Muscle of back (tissue), 11 donors: Measurements from ENCODE around the gene KRT222. TPM values are rescaled to one million over a fixed set of nuclear protein-coding genes. Genes with fewer than 3 reads are reported as not detected.

Experiments used
- DNase-seq, 3 donors: peaks; one replicate each; pipeline versions ENCODE4 v3.0.0 to v3.0.0-alpha.2; 2013
- polyA plus RNA-seq, 10 donors: library from polyadenylated mRNA; unstranded; fragments of 120-200 nt; gene quantifications; one replicate each; pipeline ENCODE4 v1.2.1, GENCODE V29; 2013; ENCODE audit not compliant: insufficient read length in 10 of 10

Gene KRT222
- polyA plus RNA-seq, 10 donors = 0.07 to 0.67 (median 0.23) TPM; not detected in 1

- no peak for DNase-seq
Observed at GRCh38 chr17:40659911-40660310, 5.1 kb downstream of the KRT222 start.

GRCh38 chr17:40658396-40658795 lies 6.6 kb downstream of the KRT222 start:
- no peak for DNase-seq

- no peak for DNase-seq
Observed at GRCh38 chr17:40651939-40652338, 13.0 kb downstream of the KRT222 start.

- DNase-seq = peak in 1 of 3 donors; percentile 2
Observed at GRCh38 chr17:40648384-40648968, 16.5 kb downstream of the KRT222 start.

GRCh38 chr17:40647624-40648383 lies 17.2 kb downstream of the KRT222 start, which contains the start of gene SMARCE1:
SMARCE1 (minus strand) TSS chr17:40647818; CDS start chr17:40645802, 2,016 bp downstream.
- DNase-seq = peak; percentile 83 to 96 (median 84)

- peak in 2 of 3 donors; percentile 12 to 18 for DNase-seq
Observed at GRCh38 chr17:40646791-40647623, 18.0 kb downstream of the KRT222 start.

- no peak for DNase-seq
Observed at GRCh38 chr17:40645943-40646342, 19.0 kb downstream of the KRT222 start.

- DNase-seq = no peak
Observed at GRCh38 chr17:40645291-40645690, 19.7 kb downstream of the KRT222 start.

GRCh38 chr17:40637931-40638330 lies 27.0 kb downstream of the KRT222 start:
- DNase-seq = no peak

GRCh38 chr17:40633871-40634270 lies 31.1 kb downstream of the KRT222 start:
- DNase-seq = no peak

GRCh38 chr17:40632216-40632615 lies 32.8 kb downstream of the KRT222 start:
- DNase-seq = peak in 1 of 3 donors; percentile 31

- no peak for DNase-seq
Observed at GRCh38 chr17:40629842-40630241, 35.1 kb downstream of the KRT222 start.

- DNase-seq = no peak
Observed at GRCh38 chr17:40625311-40625710, 39.7 kb downstream of the KRT222 start.

- no peak for DNase-seq
Observed at GRCh38 chr17:40623419-40624210, 41.4 kb downstream of the KRT222 start.

- no peak for DNase-seq
Observed at GRCh38 chr17:40622509-40622928, 42.5 kb downstream of the KRT222 start.

- DNase-seq = no peak
Observed at GRCh38 chr17:40621578-40621977, 43.4 kb downstream of the KRT222 start.

- DNase-seq = no peak
Observed at GRCh38 chr17:40621019-40621418, 44.0 kb downstream of the KRT222 start.

GRCh38 chr17:40618754-40619625 lies 46.0 kb downstream of the KRT222 start:
- DNase-seq = no peak

GRCh38 chr17:40617678-40618240 lies 47.2 kb downstream of the KRT222 start:
- peak in 1 of 3 donors; percentile 30 for DNase-seq

- no peak for DNase-seq
Observed at GRCh38 chr17:40616592-40616991, 48.4 kb downstream of the KRT222 start.
